HCT116 (cell line): ENCODE data around the gene RGS4. TPM values are rescaled to one million over a fixed set of nuclear protein-coding genes. Genes with fewer than 3 reads are reported as not detected.

Source experiments
- ATAC-seq: fragments of 200-7000 bp; cut with Tn5 transposase; 2 replicates; pipeline ENCODE4 v1.9.1; 2020; ENCODE audit warnings: mild to moderate bottlenecking, moderate library complexity
- BruUV-seq: library from RNA; stranded (reverse); fragments of 400-500 nt; replicated peaks from 2 replicates; lab custom pipeline; 2021; lab: Mats Ljungman, UMichigan
- CTCF ChIA-PET: fragments of 300-600 bp; sonication (Branson Sonifier 250); formaldehyde crosslinking; loops from one replicate; lab custom pipeline; 2021; ENCODE audit warnings: antibody characterized with exemption; lab: Charles Lee
- POLR2A ChIA-PET: fragments of 300-600, 350-600 bp; sonication (Branson Sonifier 250); formaldehyde crosslinking; loops from one replicate; lab custom pipeline; 2021; ENCODE audit warnings: antibody characterized with exemption; lab: Charles Lee
- RAD21 ChIA-PET, 2 experiments: fragments of 300-600 bp; sonication (Branson Sonifier 250); formaldehyde crosslinking; loops; one replicate each; lab custom pipeline; 2023; ENCODE audit warnings: low total read pairs in 2 of 2; ENCODE audit not compliant: uncharacterized antibody in 2 of 2, unreplicated experiment in 2 of 2, low non-redundant PET in 1 of 2; lab: Charles Lee
- DNase-seq: peaks from one replicate; pipeline ENCODE4 v3.0.0-alpha.2; 2010; ENCODE audit warnings: low read depth, low spot score
- H2AFZ ChIP-seq: fragments of 200-600 bp; shearing (Covaris generic), sonication (generic); 2 replicates; pipeline ENCODE4 v1.6.1; 2017; ENCODE audit warnings: low read depth, mixed run types, mixed read lengths, antibody characterized with exemption, low read length; ENCODE audit not compliant: poor library complexity, severe bottlenecking
- H3K27ac ChIP-seq: 2 replicates; pipeline ENCODE4 v1.5.1; 2012; ENCODE audit warnings: low read depth, low read length
- H3K27me3 ChIP-seq: fragments of 200-600 bp; sonication (generic); 2 replicates; pipeline ENCODE4 v1.6.1; 2016; ENCODE audit warnings: mixed run types, low read length, mixed read lengths; ENCODE audit not compliant: insufficient read depth
- H3K36me3 ChIP-seq, 2 experiments: fragments of 200-500 bp in 1 of 2; fragments of 200-600 bp in 1 of 2; sonication (Bioruptor generic) in 1 of 2; sonication (generic) in 1 of 2; 2 replicates each; pipeline versions ENCODE4 v1.5.1 to v1.6.1; 2014 to 2016; ENCODE audit warnings: low read length in 2 of 2, inconsistent platforms in 1 of 2, mixed read lengths in 1 of 2, mixed run types in 1 of 2; ENCODE audit not compliant: insufficient read depth in 2 of 2, control insufficient read depth in 1 of 2
- H3K4me1 ChIP-seq, 2 experiments: fragments of 200-600 bp in 1 of 2; sonication (generic) in 1 of 2; 2 replicates each; pipeline versions ENCODE4 v1.5.1 to v1.6.1; 2012 to 2017; ENCODE audit warnings: low read length in 2 of 2, inconsistent platforms in 1 of 2, mild to moderate bottlenecking in 1 of 2, mixed read lengths in 1 of 2, mixed run types in 1 of 2, moderate library complexity in 1 of 2; ENCODE audit not compliant: insufficient read depth in 2 of 2, control insufficient read depth in 1 of 2
- H3K4me2 ChIP-seq: fragments of 200-600 bp; sonication (generic); 2 replicates; pipeline ENCODE4 v1.6.1; 2017; ENCODE audit warnings: mixed run types, low read length, mixed read lengths
- H3K4me3 ChIP-seq, 2 experiments: fragments of 200-600 bp in 1 of 2; sonication (generic) in 1 of 2; replicated peaks in 1 of 2; 2 replicates each; pipeline ENCODE4 v1.5.1; 2011 to 2016; ENCODE audit warnings: low read length in 2 of 2, control low read depth in 1 of 2, low read depth in 1 of 2, mild to moderate bottlenecking in 1 of 2, mixed read lengths in 1 of 2, mixed run types in 1 of 2
- H3K79me2 ChIP-seq: fragments of 200-600 bp; sonication (generic); 2 replicates; pipeline ENCODE4 v1.6.1; 2017; ENCODE audit warnings: mild to moderate bottlenecking, mixed run types, low read length, moderate library complexity, mixed read lengths; ENCODE audit not compliant: insufficient read depth
- H3K9ac ChIP-seq: fragments of 200-600 bp; sonication (generic); 2 replicates; pipeline ENCODE4 v1.6.1; 2016; ENCODE audit warnings: low read length, mixed read lengths
- H3K9me2 ChIP-seq: fragments of 200-600 bp; sonication (generic), shearing (Covaris generic); 2 replicates; pipeline ENCODE4 v1.6.1; 2017; ENCODE audit warnings: mixed run types, mild to moderate bottlenecking, moderate library complexity; ENCODE audit not compliant: insufficient read depth
- H3K9me3 ChIP-seq, 2 experiments: fragments of 200-500 bp in 1 of 2; fragments of 200-600 bp in 1 of 2; sonication (Bioruptor generic) in 1 of 2; sonication (generic) in 1 of 2; 2 replicates each; pipeline ENCODE4 v1.6.1; 2014 to 2017; ENCODE audit warnings: low read length in 2 of 2, mixed read lengths in 2 of 2, inconsistent platforms in 1 of 2, low read depth in 1 of 2, mild to moderate bottlenecking in 1 of 2, mixed run types in 1 of 2, moderate library complexity in 1 of 2; ENCODE audit not compliant: control insufficient read depth in 1 of 2, insufficient read depth in 1 of 2
- H4K20me1 ChIP-seq: fragments of 200-600 bp; sonication (generic), shearing (Covaris generic); 2 replicates; pipeline ENCODE4 v1.6.1; 2017; ENCODE audit warnings: mixed run types, mild to moderate bottlenecking, moderate library complexity; ENCODE audit not compliant: insufficient read depth
- CBX3 ChIP-seq: IDR thresholded peaks from 2 replicates; pipeline ENCODE4 v1.6.1; 2012; ENCODE audit warnings: low read depth
- ELF1 ChIP-seq: IDR thresholded peaks from 2 replicates; pipeline ENCODE4 v1.6.1; 2012; ENCODE audit warnings: low read depth, borderline replicate concordance
- EZH2 ChIP-seq: fragments of 200-600 bp; sonication (generic); IDR thresholded peaks from 2 replicates; pipeline ENCODE4 v1.6.1; 2017; ENCODE audit warnings: antibody characterized with exemption, mixed run types
- POLR2A ChIP-seq: IDR thresholded peaks from 2 replicates; pipeline ENCODE4 v1.7.0; 2011; ENCODE audit warnings: borderline replicate concordance; ENCODE audit not compliant: insufficient read depth, insufficient read length; ENCODE audit errors: extremely low read depth
- POLR2AphosphoS5 ChIP-seq: IDR thresholded peaks from 2 replicates; pipeline ENCODE4 v1.6.1; 2011; ENCODE audit warnings: mild to moderate bottlenecking, low read depth, low read length, moderate library complexity
- SIN3A ChIP-seq: IDR thresholded peaks from 2 replicates; pipeline ENCODE4 v1.6.1; 2012; ENCODE audit warnings: low read depth
- YY1 ChIP-seq: IDR thresholded peaks from 2 replicates; pipeline ENCODE4 v1.6.1; 2011; ENCODE audit warnings: low read length, low read depth, moderate library complexity, mild to moderate bottlenecking; ENCODE audit not compliant: insufficient replicate concordance; ENCODE audit errors: extremely low read depth
- ZBTB33 ChIP-seq: IDR thresholded peaks from 2 replicates; pipeline ENCODE4 v1.6.1; 2011; ENCODE audit warnings: mild to moderate bottlenecking, low read length, moderate library complexity; ENCODE audit not compliant: insufficient replicate concordance; ENCODE audit errors: extremely low read depth
- intact Hi-C: fragments of 100-400 bp; cut with micrococcal nuclease; formaldehyde crosslinking; loops from 2 replicates; pipeline ENCODE4 v1.10.0; 2022
- total RNA-seq: library from RNA; stranded (reverse); gene quantifications from one replicate; pipeline ENCODE4 v1.2.1, GENCODE V29; 2021; ENCODE audit not compliant: unreplicated experiment

The RGS4 gene
- total RNA-seq, 1 experiment from 2014 or later, result not detected

DNA sequence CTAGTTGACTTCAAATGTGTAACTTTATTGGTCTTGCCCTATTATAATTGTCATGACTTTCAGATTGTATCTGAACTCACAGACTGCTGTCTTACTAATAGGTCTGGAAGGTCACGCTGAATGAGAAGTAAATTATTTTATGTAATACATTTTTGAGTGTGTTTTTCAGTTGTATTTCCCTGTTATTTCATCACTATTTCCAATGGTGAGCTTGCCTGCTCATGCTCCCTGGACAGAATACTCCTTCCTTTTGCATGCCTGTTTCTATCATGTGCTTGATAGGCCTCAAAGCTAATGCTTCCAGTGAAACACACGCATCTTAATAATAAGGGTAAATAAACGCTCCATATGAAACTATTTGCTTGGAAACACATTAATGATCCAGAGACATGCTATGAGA is 7.3 kb downstream of the RGS4 start:
- DNase-seq (no peak), ATAC-seq (no peak)
- H3K9me3 ChIP-seq, result no peaks in the 10 kb centered on the region
- no peaks in the 10 kb centered on the region for H3K36me3 ChIP-seq
- ChIA-PET POLR2A (no interaction called here), RAD21 (no interaction called here), CTCF (no interaction called here)
- no peak overlapping the region for H3K27ac ChIP-seq
- H3K79me2 ChIP-seq, result no peaks in the 10 kb centered on the region
- BruUV-seq, result no TSS peak
- H3K4me1 ChIP-seq, result peaks cover 0 to 6% of the 10 kb centered on the region in 2 experiments; a peak in 2 of 4 replicates
- H3K9ac ChIP-seq, result no peak overlapping the region
- intact Hi-C loops, result no loop called here
- H3K4me3 ChIP-seq, result no peak overlapping the region
- no peaks in the 10 kb centered on the region for H3K27me3 ChIP-seq
- no peak overlapping the region for H2AFZ ChIP-seq
- no peaks in the 10 kb centered on the region for H4K20me1 ChIP-seq
- no peaks in the 10 kb centered on the region for H3K9me2 ChIP-seq
- TF ChIP-seq ELF1 (no peak), ZBTB33 (no peak)
- no peak overlapping the region for H3K4me2 ChIP-seq

- H3K9me2 ChIP-seq, result no peaks in the 10 kb centered on the region
- H3K9me3 ChIP-seq, result no peaks in the 10 kb centered on the region
- BruUV-seq, result no TSS peak
- ChIA-PET RAD21 (no interaction called here), POLR2A (no interaction called here), CTCF (no interaction called here)
- intact Hi-C loops, result no loop called here
- no peaks in the 10 kb centered on the region for H3K27me3 ChIP-seq
- TF ChIP-seq POLR2A, result no peak
- no peak for TF ChIP-seq SIN3A
- no peak for TF ChIP-seq CBX3
- no peak for TF ChIP-seq POLR2AphosphoS5
- no peak for TF ChIP-seq YY1
- TF ChIP-seq EZH2, result no peak
- no peaks in the 10 kb centered on the region for H4K20me1 ChIP-seq
- no peak overlapping the region for H3K4me3 ChIP-seq
- H2AFZ ChIP-seq, result no peak overlapping the region
- H3K4me2 ChIP-seq, result no peak overlapping the region
- H3K36me3 ChIP-seq, result no peaks in the 10 kb centered on the region
- peaks cover 0 to under 1% of the 10 kb centered on the region in 2 experiments; a peak in 2 of 4 replicates for H3K4me1 ChIP-seq
- DNase-seq, result no peak
- H3K27ac ChIP-seq, result no peak overlapping the region
- H3K9ac ChIP-seq, result no peak overlapping the region
- H3K79me2 ChIP-seq, result no peaks in the 10 kb centered on the region
- ATAC-seq, result no peak
Measured at GRCh38 chr1:163076981-163077761, 8.0 kb downstream of the RGS4 start.
